Colon (tissue), 2 donors: ENCODE results near the gene CEBPZ.
"Not testable (repeated sequence)": the region's sequence is repeated elsewhere in the genome, so short reads cannot be mapped to it uniquely, and the experiment has no call there.

Experiments
- FAIRE-seq: peaks from 2 replicates; lab custom pipeline; 2012; peaks lifted over from hg19 to GRCh38; lab: Jason Lieb, UNC
- donor health status: control.
- donor health status: control.

The CEBPZ gene

DNA sequence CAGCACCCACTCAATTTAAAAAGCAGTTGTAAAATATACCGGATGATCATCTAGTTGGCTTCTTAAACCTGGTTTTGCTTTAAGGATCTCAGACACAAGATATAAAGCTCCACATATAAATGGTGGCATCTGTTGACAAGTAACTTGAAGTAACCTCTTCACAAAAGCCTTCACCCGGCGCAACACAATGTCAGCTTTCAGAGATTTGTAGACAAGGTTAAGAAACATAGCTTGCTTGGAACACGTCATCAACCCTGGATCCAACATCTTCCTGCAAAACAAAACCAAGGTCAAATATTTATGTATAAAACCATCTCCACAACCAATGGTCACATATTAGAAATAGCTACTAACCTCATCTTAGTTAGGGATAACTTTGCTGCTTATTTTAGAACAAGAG lies 8.3 kb downstream of the CEBPZ start:
- no peak for FAIRE-seq

DNA sequence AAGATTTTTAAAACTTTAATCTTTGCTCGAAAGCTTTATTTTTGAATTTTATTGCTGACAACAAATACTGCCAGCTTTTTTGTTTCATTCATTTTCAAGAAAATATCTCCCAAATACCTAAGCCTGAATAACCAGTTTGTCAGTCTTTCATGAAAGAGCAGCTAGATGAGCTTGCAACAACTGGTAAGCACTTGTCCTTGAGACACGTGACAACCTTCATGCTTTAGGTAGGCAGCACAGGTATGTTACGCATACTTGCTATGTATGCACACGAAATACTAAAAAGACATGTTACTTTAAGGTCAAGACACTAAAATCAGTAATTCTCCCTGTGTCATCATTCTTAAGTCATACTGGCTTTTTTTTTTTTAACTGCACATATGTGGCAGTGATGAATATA lies 12.3 kb downstream of the CEBPZ start:
- FAIRE-seq: no peak

DNA sequence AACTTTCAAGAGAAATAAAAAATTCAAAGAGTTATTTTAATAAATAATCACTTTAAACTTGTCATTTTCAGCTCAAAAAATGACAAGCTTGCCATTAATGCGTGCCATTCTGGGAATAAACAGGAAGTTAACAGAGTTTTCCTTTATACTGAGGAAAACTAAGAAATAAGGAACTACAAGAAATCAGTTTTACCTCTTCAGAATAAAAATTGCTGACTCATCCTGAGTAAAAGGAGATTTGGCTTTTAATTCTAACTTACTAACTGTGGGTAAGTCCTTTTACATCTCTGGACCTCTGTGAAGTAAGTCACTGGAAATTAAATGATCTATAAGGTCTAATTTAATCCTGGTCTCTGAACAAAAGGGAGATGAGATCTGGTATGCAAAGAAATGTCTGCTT lies 16.1 kb downstream of the CEBPZ start:
- FAIRE-seq: no peak

- no peak for FAIRE-seq
Measured at GRCh38 chr2:37211939-37212338, 19.5 kb downstream of the CEBPZ start.

GRCh38 chr2:37211212-37211611 lies 20.2 kb downstream of the CEBPZ start:
- no peak for FAIRE-seq

- not testable (repeated sequence) for FAIRE-seq
Measured at GRCh38 chr2:37206760-37207159, 24.6 kb downstream of the CEBPZ start.

DNA sequence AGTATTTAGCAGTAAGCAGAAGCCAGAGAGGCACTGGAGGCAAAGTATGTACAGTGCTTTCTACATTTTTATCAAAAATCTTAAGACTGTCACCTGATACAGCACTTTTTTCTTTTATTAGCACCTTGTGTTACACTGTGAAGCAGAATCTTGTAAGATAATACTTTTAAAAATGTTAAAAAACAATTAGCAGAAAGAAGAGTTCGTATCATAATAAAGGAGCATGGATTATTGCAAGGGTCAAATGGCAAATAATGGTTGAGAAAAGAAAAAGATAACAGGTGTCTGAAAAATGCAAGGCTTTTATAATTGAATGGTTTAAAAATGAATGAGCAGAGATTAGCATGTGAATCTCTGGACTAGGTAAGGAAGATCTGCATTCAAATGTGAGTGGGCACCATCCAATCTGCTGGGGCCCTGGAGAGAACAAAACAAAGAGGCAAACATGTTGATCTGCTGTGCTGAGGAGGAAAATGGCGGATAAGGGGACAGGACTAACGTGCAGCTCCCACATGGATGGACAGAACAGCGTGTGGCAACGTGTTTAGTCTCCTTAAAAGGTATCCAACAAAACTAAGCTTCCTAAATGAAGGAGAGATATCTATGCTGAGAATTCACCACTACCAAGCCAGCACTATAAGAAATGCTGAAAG lies 25.6 kb downstream of the CEBPZ start:
- no peak for FAIRE-seq

DNA sequence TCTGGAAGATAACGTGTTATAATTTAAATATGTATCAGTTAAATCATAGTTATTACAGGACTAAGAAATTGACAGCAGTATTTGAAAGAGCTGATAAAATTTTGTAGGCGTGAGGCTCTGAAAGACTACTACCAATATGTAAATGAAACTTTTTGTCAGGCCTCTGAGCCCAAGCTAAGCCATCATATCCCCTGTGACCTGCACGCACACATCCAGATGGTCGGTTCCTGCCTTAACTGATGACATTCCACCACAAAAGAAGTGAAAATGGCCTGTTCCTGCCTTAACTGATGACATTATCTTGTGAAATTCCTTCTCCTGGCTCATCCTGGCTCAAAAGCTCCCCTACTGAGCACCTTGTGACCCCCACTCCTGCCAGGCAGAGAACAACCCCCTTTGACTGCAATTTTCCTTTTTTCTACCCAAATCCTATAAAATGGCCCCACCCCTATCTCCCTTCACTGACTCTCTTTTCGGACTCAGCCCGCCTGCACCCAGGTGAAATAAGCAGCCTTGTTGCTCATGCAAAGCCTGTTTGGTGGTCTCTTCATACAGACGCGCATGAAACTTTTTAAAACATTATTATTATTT lies 26.2 kb downstream of the CEBPZ start:
- not testable (repeated sequence) for FAIRE-seq

DNA sequence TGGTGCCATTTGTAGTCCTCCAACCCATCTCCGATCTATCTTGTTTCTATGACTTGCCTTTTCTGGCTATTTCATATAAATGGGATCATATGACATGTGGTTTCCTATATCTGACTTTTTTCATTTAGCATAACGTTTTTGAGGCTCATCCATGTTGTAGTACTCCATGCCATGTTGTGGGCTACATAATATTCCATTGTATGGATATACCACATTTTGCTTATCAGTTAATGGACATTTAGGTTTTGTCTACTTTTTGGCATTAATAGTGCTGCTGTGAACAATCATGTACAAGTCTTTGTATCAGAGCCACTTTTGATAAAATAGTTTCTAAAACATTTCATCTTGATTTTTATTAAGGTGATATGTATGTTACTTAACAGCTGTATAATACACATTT lies 27.7 kb downstream of the CEBPZ start:
- no peak for FAIRE-seq

DNA sequence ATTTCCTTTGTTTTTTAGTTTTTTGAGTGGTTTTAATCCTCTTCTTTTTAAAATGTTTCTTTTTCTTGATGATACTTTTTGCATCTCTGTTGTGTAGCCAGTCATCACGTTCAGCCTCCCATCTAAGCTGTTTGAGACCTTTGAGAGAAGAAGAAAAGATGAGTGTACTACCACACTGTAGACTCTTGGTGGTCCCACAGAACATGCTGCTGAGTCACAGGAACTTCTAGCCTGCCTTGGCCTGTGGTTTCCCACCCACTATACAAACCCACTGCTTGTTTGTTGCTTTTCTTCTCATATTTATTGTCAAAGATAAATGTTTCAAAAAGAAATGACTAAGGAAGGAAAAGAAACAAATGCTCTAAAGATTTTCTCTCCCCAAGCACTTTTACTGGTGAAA lies 29.6 kb downstream of the CEBPZ start:
- FAIRE-seq: no peak

DNA sequence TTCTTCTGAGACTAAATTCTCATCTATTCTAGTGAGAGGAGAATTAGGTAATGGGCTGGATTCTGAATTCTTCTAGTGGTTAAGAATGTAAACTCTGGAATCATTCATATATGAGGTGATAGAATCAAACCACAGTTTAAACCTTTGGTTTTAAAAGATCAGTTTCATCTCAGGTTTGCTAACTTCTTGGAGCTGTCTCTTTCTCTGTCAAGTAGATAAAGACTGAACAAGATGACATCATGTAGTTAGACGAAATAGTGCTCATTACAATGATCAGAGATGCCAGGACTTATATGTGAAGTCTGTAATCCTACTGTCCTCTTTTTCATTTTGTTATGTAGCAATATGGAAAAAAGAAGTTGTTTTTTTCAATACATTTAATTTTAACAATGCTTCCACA lies 30.2 kb downstream of the CEBPZ start:
- FAIRE-seq: no peak

- no peak for FAIRE-seq
Measured at GRCh38 chr2:37198681-37199065, 32.7 kb downstream of the CEBPZ start.

DNA sequence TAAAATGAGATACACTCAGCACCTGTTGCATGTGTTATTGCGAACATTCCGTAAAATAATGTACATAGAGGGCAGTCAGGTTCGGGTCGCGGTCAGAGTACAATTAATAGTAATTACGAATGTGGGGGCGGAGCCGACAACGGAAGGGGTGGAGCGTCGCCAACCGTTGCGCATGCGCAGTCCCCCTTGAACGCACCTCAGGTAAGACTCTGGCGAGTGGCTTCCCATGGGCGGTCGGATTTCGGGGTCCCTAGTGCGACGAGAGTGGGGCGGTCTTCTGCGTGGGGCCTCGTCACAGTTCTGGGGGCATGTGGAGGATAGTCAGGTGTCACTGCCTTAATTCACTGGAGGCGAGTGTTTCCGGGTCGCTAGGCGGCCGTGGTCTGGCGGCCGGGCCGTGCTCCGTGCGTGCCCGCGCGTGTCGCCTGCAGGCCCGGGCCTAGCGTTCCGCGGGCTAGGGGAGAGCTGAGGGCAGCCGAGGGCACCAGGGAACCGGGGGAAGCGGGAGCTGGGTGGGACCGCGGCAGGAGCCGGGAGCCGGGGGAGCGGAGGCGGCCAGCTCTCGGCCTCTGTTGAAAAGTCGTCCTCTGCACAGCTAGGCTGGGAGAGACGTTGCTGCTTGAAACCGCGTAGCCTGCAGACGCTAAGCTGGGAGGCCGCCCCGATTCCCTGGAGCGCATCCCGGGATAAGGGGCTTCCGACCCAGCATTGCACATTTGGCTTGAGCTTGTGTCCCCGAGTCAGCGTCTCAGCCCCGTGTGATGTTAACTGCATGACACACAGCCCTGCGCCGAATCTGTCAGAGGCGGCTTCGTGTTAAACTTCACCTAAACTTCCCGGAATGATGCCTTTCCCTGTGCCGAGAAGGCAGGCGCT lies 34.8 kb downstream of the CEBPZ start, which contains the start of gene CEBPZOS:
CEBPZOS (plus strand) TSS at position 177 of the 876 bp plus-strand sequence. CDS start 3,209 bp downstream, outside the sequence.
- FAIRE-seq: no peak

DNA sequence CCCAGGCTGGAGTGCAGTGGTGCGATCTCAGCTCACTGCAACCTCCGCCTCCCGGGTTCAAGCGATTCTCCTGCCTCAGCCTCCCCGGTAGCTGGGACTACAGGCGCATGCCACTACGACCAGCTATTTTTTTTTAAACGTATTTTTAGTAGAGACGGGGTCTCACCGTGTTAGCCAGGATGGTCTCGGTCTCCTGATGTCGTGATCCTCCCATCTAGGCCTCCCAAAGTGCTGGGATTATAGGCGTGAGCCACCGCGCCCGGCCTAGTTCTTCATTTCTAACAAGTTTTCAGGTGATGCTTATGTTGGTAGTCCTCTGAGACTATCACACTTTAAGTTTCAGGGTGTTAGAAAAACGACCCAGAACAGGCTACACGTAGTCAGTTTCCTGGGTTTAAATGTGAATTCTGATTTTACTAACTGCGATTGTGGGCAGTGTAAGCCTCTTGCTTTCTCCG lies 35.5 kb downstream of the CEBPZ start:
- not testable (repeated sequence) for FAIRE-seq

GRCh38 chr2:37192551-37192950 lies 38.8 kb downstream of the CEBPZ start:
- no peak for FAIRE-seq

DNA sequence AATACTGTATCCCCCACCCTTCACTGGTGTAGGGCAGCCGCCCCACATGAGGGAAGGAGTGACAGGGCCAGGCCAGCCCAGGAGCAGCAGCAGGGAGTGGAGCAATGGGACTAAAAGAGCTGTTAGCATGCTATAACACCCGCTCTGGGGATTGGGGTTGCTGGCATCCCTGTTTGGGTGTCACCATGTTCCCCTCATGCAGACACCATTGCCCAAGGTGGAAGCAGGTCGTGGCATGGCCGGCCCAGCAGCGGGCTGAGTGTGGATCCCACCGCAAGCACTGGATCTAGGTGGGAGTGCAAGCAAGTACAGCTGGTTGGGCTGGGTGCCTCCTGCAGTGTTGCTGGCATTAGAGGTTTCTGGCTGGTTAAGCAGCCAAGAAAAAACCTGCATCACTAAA lies 39.6 kb downstream of the CEBPZ start:
- FAIRE-seq: no peak

GRCh38 chr2:37191253-37191652 lies 40.1 kb downstream of the CEBPZ start:
- FAIRE-seq: no peak

DNA sequence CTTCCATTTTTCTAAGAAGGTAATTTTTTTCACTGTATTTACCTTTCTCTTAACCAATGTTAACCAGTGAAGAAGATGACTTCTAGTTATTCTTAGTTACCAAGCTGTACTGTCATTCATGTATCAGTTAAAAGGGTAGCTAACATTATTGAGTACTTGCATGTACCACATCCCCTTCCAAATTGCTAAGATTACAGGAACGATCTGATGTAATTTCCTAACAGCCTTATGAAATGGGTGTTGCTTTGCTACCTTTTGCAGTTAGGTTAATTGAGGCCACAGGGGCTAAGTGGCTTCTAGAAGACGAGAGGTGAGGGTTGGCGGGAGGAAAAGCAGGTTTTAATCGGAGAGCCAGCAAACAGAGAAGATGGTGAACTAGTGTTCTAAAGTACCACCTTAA lies 41.1 kb downstream of the CEBPZ start:
- no peak for FAIRE-seq

DNA sequence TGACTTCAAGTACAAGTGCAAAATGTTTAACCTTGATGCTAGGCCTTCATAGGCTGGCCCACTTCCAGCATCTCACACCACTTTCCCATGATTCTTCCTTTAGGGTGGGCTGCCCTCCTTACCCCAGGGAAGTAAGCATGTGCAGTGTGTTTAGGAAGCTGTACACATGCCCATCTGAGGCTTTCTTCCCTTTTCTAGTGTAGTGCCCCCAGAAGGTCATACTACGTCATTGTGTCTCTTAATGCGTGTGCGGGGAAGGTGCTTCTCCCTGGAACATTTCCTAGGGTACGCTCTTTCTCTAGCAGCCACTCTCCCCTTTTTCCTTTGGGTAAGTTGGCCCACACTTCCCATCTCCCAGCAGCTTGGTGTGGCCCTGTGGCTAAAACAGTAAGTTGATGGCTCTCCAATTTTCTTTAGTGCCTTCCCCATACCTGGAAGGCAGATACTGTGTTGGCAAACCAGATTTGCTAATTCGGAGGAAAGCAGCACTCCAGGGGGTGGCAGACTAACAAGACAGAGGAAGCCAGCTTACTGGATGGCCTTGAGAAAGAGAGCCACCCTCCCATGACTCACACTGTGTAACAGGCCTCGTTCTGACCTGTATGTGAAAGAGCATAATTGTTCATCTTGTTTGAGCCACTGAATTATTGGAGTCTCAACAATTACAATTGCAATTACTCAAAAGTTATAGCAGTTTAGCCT lies 41.8 kb downstream of the CEBPZ start:
- no peak for FAIRE-seq

DNA sequence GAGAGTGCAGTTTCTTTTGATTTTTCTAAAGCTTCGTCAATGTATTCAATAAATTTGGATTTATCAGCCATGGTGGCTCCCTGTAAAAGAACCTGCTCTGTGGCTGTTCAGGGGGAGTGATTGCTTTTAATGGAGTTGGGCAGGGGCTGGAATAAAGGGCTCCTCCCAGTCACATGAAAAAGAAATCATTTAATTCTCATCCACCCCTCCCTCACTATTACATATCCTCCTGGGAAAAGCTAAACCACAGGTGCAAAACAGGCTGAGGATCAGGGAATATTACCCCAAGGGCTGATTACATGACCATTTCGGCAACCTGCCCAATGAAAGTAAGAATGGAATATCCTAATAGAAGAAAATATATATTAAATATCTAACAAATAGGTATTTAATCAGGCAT lies 42.8 kb downstream of the CEBPZ start, which contains the start of gene SULT6B1:
SULT6B1 (minus strand) TSS at position 101 of the 400 bp plus-strand sequence; CDS start at position 71, 30 bp downstream.
- FAIRE-seq: no peak

GRCh38 chr2:37181726-37182684 lies 49.4 kb downstream of the CEBPZ start:
- no peak for FAIRE-seq
